Inferior parietal cortex (tissue), 1 donor: ENCODE data around the gene LPAR2.
"Not testable (repeated sequence)": the region's sequence is repeated elsewhere in the genome, so short reads cannot be mapped to it uniquely, and the experiment has no call there.

Experiments used
- DNase-seq: peaks from one replicate; pipeline ENCODE4 v3.0.0-alpha.2; 2016; ENCODE audit errors: extremely low spot score

LPAR2 gene

DNA sequence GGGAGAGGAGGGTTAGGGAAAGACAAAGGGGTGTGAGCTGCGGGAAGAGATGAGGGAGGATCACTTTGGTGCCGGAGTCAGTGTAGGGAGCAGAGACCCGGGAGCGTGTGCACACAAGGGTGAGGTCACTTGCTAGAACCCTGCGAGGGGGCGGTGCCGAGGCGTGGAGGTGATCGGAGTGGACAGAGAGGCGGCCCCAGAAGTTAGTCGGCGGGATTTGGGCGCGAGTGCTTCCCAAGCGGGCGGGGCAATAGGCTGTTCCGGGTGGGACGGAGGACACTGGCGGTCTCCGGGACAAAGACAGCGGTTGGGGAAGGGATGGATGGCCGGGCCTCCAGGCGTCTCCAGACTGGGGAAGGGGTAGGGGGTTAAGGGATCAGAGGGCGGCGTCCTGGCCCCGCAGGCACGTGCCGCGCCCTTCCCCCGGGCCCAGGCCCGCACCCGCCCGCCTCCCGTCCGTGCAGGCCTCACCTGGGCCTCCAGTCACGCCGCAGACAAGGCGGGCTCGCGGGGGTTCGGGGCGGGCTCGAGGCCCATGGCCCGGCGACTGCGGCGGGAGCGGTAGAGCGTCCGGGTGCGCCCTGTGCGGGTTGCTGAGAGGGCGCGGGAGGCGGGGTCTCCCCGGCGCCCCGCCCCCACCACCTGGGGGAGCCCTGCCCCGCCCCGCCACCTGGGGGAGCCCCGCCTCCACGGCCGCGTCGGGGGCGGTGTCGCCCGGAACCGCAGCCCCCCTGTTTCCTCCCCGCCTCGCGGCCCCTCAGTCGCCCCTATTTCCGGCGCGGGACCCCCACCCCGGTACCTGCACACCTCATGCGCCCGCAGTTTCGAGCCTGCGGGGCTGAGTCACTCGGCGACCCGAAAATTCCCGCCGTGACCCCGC is at the start of gene LPAR2:
Gene LPAR2 (minus strand): TSS at position 600 of the 880 bp plus-strand sequence. CDS start 945 bp downstream, outside the sequence.
- no peak for DNase-seq

DNA sequence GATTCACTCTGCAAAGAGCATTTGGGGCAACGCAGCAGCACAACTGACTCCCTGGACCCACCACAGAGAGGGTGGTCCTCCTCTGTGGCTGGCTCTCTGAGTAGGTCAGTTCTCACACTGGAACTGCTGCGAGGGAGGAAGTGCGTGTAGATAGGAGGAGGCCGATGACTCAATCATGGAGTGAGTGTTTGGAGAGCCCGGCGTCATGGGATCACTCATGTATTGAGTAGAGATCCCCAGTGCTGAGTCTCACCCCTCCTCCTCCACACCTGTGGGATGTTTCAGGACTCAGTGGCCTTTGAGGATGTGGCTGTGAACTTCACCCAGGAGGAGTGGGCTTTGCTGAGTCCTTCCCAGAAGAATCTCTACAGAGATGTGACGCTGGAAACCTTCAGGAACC is 49.6 kb upstream of the LPAR2 start:
- DNase-seq = no peak

DNA sequence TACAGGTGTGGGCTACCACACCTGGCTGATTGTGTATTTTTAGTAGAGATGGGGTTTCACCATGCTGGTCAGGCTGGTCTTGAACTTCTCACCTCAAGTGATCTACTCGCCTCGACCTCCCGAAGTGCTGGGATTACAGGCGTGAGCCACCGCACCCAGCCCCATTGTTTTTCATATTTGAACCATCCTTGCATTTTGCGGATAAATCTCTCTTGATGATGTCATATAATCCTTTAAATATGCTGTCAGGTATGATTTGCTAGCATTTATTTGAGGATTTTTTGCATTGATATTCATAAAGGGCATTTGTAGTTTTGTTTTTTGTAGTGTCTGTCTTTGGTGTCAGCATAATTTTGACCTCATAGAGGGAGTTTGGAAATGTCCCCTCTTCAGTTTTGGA is 46.3 kb upstream of the LPAR2 start:
- no peak for DNase-seq

DNA sequence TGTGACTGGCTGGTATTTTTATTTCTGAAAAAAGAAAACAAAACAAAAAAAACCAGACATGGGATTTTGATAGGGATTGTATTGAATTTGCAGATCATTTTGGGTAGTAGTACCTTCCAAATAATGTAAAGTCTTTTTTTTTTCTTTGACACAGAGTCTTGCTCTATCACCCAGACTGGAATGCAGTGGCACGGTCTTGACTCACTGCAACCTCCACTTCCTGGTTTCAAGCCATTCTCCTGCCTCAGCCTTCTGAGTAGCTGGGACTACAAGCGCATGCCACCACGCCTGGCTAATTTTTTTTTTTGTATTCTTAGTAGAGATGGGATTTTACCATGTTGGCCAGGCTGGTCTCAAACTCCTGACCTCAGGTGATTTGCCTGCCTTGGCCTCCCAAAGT is 44.8 kb upstream of the LPAR2 start:
- no peak for DNase-seq

DNA sequence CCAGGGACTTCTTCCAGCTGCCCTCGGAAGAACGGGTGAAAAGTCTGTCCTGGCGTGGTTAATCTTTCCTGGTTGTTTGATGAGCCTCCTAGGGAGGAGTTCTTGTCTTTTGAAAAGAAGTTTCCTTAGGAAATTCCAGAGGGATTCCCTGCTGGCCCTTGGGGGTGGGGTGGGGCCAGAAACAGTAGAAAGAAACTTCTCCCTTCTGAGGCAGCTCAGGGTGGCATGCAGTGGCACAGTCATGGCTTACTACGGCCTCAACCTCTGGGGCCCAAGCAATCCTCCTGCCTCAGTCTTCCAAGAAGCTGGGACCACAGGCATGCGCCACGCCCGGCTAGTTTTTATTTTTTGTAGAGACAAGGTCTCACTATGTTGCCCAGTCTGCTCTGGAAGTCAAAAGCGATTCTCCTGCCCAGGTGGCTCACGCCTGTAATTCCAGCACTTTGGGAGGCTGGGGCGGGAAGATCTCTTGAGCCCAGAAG is 42.1 kb upstream of the LPAR2 start:
- no peak for DNase-seq

DNA sequence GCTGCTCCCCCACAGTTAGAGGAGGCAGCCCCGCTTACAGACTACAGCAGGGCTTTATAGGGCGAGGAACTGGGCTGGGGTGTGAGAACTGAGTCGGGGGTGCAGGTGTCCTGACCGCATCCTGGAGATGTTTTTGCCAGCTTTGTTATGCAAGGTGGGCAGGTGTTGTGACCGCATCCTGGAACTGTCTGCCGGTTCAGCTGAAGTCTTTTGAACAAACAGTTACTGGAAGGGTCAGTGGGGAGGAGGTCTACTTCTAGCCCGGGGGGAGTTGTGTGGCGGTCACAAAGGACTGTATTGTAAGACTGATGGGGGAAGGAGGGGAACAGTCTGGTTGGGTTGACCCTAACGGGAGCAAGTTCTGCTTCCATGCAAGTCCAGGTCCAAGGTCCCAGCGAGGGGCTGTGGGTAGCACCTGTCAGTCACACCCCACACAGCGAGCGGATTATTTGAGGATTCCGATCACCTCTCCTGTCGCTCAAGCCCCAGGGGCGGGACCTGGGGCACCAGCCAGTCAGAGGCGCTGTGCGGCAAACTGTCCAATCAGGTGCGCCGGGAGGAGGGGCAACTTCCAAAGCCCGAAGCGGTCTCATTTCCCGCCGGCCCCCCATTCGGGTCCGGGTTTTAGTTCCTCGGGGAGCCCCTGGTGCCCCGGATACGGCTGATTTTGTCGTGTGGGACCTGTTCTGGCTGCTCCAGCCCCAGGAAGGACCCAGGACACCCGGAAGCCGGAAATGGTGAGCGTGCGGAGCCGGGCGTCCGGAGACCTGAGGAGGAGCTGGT is 40.4 kb upstream of the LPAR2 start, which contains the start of gene ZNF101:
Gene ZNF101 (plus strand): TSS at position 610 of the 783 bp plus-strand sequence. CDS start 125 bp downstream, at position 735.
- DNase-seq = peak; percentile 96

DNA sequence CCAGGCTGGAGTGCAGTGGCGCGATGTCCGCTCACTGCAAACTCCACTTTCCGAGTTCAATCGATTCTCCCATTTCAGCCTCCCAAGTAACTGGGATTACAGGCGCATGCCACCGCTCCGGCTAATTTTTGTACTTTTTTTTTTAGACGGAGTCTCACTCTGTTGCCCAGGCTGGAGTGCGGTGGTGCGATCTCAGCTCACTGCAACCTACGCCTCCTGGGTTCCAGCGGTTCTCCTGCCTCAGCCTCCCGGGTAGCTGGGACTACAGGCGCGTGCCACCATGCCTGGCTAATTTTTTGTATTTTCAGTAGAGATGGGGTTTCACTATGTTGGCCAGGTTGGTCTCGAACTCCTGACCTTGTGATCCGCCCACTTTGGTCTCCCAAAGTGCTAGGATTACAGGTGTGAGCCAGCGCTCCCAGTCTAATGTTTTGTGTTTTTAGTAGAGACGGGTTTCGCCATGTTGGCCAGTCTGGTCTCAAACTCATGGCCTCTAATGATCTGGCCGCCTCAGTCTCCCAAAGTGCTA is 37.5 kb upstream of the LPAR2 start:
- DNase-seq = not testable (repeated sequence)

DNA sequence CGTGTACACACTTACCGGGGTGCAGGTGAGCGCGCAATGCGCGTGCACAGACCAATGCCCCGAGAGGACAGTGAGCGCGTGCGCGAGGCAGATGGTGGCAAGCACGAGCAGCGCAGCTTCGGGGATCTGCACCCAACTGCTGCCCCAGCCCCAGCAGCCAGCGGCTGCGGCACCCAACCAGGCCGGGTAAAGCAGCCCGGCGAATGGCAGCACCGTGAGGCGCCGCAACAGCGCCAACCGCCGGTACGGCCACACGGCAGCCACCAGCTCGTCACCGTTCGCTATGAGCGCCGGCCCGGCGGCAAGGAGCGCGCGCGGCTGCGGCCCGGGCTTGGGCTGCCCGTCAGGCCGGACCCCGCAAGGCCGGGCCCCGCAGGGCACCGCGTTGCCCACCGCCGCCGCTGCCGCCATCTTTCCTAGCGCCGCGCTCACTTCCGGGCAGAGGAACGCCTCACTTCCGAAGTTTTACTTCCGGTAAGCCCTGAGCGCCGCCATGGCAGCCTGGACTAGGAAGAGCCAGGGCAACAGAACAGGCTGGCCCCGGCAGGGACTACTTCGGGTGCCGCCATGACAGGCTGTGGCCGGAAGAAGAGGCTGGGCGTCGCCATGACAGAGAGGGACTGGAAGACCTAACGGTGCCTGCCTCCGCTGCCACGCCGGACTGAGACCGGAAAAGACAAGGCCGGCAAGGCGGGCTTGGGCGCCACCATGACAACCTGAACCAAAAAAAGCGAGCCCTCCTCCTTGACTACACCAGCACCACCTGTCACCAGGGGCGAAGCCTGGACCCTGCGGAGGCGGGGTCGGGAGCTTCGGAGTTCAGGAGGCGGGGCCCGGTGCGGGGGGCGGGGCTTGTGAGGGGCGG is 35.5 kb upstream of the LPAR2 start, which contains the start of gene ATP13A1:
Gene ATP13A1 (minus strand): TSS at position 421 of the 865 bp plus-strand sequence. CDS start 10 bp downstream, at position 411.
- peak; percentile 97 for DNase-seq

DNA sequence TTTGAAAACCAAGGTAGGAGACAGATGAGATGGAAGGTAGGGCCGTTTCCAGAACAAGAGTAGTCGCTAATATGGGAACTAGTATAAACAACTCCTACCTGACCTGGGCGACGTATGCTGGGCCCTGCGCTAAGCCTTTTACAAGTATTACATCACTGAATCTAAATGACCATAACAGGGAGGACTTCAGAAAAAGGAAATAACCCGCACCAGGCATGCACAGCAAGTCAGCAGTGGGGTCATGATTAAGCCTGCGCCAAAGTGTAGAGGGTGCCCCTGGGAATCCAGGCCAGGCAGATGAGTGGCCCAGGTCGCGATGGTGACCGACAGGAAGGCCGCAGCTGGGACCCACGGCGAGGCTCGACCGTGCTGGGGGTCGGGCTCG is 34.8 kb upstream of the LPAR2 start:
- DNase-seq = no peak

DNA sequence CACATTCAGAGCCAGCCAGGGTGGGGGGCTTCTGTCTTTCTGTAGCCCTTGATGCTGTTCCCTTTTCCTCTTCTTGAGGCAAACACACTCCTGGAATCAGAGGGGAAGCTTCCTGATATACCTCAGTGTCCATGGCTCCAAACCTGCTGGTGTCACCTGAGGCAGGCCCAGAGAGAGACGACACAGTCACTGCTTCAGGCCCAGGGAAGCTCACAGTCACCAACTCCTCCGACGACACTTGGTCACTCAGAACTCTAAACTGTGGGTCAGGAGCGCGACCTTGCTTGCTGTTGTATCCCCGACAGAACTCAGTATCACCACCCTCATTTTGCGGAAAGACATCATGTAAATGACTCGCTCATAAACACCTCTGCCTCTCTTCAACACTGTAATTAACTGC is 34.3 kb upstream of the LPAR2 start:
- DNase-seq = no peak

DNA sequence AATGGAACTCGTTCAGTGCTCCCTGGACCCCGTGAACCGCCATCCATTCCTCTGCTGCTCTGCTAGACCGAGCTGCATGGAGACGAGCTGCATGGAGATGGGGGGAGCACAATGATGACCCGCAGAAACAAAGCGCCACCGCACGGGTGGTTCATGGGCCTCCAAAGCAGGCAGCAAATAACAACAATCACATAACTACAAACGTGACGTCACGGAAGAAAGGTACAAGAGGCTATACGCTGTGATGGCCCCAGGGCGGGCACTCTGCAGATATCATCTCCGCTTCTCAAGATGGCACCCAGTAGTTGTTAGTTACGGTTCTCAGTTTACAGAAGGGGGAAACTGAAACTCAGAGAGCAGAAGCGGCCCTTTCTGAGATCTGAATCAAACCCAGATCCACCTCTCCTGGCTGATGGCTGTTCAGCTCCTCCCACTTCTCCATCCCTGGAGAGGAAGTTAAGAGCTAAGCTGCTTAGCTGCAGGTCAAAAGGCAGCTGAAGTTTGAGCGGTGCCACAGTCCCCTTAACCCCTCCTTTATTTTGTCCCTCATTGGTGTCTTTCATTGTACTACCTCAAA is 33.7 kb upstream of the LPAR2 start:
- DNase-seq = no peak

DNA sequence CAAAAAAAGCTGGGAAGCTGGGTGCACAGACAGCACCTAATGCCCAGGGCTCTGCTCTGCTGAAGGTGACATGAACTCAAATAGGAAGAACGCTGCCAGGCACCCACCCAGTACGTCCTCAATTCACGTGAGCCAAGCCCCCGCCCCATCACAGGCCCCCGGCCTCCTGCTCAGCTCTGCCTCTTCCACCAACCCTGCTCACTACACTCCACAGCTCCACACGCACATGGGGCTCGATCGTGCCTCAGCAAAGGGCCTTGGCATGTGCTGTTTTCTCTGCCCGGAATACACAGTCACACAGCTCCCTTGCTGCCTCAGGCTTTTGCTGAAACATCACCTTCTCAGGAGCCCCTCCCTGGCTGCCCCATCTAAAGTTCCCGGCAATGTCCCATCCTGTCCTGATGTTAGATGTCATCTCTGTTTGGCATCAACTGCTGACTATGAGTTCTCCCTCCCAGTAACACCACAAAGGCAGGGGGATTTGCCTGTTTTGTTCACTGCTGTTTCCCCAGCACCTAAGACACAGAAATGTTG is 33.2 kb upstream of the LPAR2 start:
- DNase-seq = no peak

DNA sequence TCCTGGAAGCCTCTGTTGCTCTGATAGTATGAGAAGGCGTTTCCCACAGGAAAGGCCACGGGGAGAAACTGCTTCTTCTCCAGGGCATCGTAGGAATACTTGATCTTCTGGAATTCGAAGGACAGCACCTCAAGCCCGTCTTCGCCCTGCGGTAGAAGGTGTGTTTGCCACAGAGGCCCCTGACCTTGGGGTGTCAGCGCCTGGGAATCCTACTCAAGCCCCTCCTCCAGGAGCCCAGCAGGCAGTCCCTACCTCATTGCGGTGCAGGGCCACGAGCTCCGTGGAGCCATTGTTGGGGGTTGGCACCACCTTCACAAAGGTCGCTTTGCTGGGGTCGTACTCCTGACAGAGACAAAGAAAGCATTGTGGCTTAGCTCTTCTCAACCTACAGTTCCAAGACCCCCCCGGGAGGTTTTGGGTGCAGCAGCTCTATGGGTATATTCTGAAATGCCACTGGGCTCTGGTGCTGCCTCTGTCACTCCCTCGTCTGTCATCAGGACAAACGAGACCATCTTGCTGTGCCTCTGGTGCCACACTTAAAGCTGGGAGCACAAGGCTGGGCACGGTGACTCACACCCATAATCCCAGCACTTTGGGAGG is 31.7 kb upstream of the LPAR2 start:
- DNase-seq = no peak

DNA sequence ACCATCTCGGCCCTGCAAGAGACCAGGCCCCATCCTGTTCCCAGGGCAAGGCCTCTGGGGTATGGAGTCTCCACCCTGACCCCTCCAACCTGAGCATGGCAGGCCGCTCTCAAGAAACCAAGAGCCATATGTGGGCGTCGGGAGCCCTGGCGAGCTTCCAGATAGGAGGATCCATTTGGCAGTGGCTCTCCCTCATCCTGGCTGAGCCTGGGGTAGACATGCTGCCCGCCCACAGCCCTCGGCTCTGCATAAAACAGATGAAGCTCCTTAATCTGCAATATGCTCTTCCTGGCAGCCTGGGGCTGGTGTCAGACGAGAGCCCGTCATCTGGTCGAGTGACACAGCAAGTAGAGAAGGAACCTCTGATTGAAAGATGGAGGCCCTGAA is 29.4 kb upstream of the LPAR2 start:
- peak; percentile 31 for DNase-seq

DNA sequence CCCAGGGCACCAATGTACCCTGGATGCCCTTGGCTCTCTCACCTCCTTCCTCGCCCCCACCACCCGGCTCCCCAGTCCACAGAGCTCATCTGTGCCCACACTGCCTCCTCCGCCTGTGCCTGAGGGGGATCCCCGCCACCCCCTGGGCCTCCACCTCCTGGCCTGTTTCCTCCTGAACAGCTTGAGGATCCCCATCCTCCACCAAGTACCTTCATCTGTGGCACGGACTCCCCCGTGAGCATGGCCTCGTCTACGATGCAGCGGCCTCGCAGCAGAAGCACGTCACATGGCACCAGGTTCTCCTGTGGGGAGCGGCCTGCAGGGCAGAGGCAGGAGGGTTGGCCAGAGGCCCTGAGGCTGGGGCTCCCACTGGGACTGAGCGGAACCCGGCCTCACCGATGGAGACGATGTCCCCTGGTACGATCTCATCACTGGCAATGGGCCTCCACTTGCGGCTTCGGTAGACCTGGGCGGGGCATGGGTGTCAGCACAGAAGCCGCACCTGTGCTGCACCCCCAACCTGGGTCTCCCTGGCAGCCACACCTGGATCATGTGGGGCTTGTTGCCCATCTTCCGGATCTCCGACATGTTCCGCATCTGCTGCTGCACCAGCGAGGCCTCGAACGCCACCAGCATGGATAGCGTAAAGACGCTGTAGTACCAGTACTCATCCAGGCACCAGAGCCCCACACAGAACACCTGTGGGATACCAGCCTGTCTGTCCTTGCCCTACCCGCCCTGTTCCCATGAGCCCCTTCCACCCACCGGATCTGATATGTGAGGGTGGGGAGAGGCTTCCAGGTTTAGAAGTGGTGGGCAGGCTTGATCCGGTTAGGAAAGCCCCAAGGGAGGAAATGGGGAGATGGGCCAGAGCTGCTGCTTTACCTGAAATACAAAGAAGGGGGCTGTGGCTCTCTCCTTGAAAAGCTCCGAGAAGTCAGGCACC is 28.7 kb upstream of the LPAR2 start:
- no peak for DNase-seq

DNA sequence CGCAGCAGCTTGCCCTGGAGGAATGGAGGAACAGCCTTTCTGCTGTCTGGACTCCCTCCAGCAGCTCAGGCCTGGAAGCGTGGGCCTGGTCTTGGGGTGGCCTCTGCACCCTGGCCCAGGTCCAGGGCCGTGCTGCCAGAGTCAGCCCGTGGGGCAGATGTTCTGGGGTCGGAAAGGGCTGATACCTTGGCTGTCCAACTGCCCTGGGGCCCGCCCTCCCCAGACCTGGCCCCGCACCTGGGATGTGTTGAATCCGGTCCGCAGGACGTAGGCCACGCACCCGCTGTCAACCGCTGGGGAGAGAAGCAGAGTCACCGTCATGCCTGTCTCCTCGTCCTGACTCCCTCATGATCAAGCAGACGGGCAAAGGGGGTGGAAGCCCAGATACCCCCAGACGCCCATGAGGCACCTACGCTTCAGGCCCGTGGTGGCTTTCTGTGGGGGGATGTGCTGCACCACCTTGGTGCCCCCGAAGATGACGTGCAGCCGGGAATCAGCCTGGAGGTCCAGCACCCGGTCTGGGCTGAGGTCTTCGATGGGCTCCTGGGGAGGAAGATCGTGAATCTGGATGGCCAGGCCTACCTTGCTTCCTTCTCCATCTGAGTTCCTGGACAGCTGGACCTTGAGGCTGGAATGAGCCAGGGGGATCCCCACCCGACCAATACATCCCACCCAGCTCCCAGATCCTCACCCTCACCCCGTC is 27.8 kb upstream of the LPAR2 start:
- no peak for DNase-seq

DNA sequence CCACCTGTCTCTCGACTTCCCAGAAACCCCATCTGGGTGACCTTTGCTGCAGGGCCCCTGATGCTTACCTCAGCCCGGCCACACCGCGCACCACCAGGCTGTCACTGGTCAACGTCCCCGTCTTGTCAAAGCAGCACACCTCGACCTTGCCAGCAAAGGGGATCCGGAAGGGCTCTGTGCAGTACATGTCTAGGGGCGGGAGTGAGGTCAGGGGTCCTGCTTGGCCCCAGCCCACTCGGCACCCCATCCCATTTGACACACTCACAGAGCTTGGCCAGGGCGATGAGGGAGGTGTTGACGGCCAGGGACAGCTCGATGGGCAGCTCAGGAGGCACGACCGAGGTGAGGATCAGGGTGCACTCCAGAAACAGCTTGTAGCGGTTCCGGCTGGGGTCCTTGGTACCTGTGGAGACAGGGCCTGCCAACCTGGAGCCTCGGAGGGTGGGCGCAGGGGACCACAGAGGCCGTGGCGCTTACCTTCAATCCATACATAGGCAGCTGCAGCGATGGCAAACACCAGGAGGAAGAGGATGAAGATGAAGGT is 27.1 kb upstream of the LPAR2 start:
- no peak for DNase-seq

DNA sequence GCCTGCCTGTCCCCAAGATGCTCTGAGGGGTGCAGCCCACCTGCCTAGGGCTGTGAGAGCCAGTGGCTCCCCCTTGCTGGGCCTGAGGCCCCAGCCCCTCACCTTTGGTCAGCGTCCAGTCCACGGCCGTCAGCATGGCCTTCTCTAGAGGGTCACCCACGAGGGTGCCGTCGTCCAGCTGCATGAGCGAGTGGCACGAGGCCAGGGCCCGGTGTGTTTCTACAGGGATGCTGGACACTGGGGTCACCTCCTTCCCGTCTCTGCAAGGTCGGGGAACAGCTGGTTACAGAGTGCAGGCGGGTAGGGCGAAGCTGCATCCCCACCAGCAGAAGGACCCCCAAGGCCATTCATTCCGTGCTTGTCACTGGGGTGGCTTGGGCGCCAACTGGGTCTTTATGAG is 26.4 kb upstream of the LPAR2 start:
- no peak for DNase-seq
